Tibial nerve (tissue), 4 donors: ENCODE data around the gene NKD1. TPM values are rescaled to one million over a fixed set of nuclear protein-coding genes. Genes with fewer than 3 reads are reported as not detected.

Experiments
- DNase-seq, 2 donors: peaks; one replicate each; pipeline ENCODE4 v3.0.0-alpha.2; 2019; ENCODE audit warnings: low spot score in 2 of 2
- H3K27ac ChIP-seq, 4 donors: fragments of 200-600 bp; sonication (generic) in 3 of 4; one replicate each; pipeline ENCODE4 v1.5.1; 2017 to 2019; ENCODE audit warnings: mild to moderate bottlenecking in 1 of 4
- H3K27me3 ChIP-seq, 2 donors: fragments of 200-600 bp; sonication (generic) in 1 of 2; one replicate each; pipeline versions ENCODE4 v1.5.1 to v1.6.0; 2017 to 2019
- H3K36me3 ChIP-seq, 3 donors: fragments of 200-600 bp; sonication (generic); one replicate each; pipeline ENCODE4 v1.5.1; 2018 to 2019
- H3K4me1 ChIP-seq, 4 donors: fragments of 200-600 bp; sonication (generic) in 3 of 4; one replicate each; pipeline ENCODE4 v1.5.1; 2017 to 2019
- H3K4me3 ChIP-seq, 4 donors: fragments of 200-600 bp; sonication (generic) in 3 of 4; one replicate each; pipeline ENCODE4 v1.5.1; 2017 to 2019; ENCODE audit warnings: mild to moderate bottlenecking in 1 of 4, moderate library complexity in 1 of 4
- H3K9me3 ChIP-seq, 4 donors: fragments of 200-600 bp; sonication (generic) in 3 of 4; one replicate each; pipeline ENCODE4 v1.5.1; 2017 to 2019
- CTCF ChIP-seq, 5 experiments: fragments of 200-600 bp in 3 of 5; fragments of 450-650 bp in 2 of 5; sonication (generic) in 3 of 5; IDR thresholded peaks; one replicate each; pipeline ENCODE4 v1.5.1; 2016 to 2019; ENCODE audit warnings: antibody characterized with exemption in 5 of 5, mild to moderate bottlenecking in 3 of 5, moderate library complexity in 2 of 5
- EP300 ChIP-seq, 2 donors: sonication (generic); formaldehyde crosslinking; IDR thresholded peaks; one replicate each; pipeline ENCODE4 v1.6.1; 2017; ENCODE audit warnings: antibody characterized with exemption in 2 of 2, mild to moderate bottlenecking in 1 of 2
- POLR2A ChIP-seq, 2 donors: fragments of 450-650 bp; IDR thresholded peaks; one replicate each; pipeline ENCODE4 v1.6.1; 2017; ENCODE audit warnings: antibody characterized with exemption in 2 of 2, mild to moderate bottlenecking in 2 of 2, moderate library complexity in 2 of 2
- WGBS, 2 donors: methylation state at CpG; one replicate each; pipeline ENCODE4 v1.1.5; 2018; 5-methylcytosine and 5-hydroxymethylcytosine counted together
- total RNA-seq, 4 donors: library from RNA; depleted of rRNA; stranded (reverse); fragments of >200 nt; gene quantifications; one replicate each; pipeline ENCODE4 v1.1.0, GENCODE V29; 2016

The NKD1 gene
- total RNA-seq, 4 donors from 2014 or later, result 20.1 to 92.4 (median 43.1) TPM

GRCh38 chr16:50580180-50580798 lies 32.1 kb downstream of the NKD1 start:
- H3K4me3 ChIP-seq, result no peak overlapping the region
- peaks cover 0 to 6% (median 0%) of the 10 kb centered on the region in 3 donors for H3K36me3 ChIP-seq
- no peak overlapping the region for H3K27ac ChIP-seq
- 65 to 67% methylated on average over 8 of the region's 8 CpGs for WGBS, 2 donors
- no peaks in the 10 kb centered on the region for H3K27me3 ChIP-seq
- H3K9me3 ChIP-seq, result no peaks in the 10 kb centered on the region
- H3K4me1 ChIP-seq, result peaks cover 0 to 47% (median 12%) of the 10 kb centered on the region in 4 donors
- DNase-seq, result no peak
- TF ChIP-seq POLR2A (IDR thresholded peaks at IDR 0.05) (no peak), CTCF (IDR thresholded peaks at IDR 0.05) (no peak)

GRCh38 chr16:50581845-50582244 lies 33.6 kb downstream of the NKD1 start:
- TF ChIP-seq CTCF (IDR thresholded peaks at IDR 0.05), result no peak
- TF ChIP-seq POLR2A (IDR thresholded peaks at IDR 0.05), result no peak
- TF ChIP-seq EP300 (IDR thresholded peaks at IDR 0.05), result no peak
- Histone ChIP-seq H3K4me3 (no peak overlapping the region), H3K36me3 (peaks cover 0 to 6% (median 0%) of the 10 kb centered on the region in 3 donors), H3K4me1 (peaks cover 0 to 53% (median 13%) of the 10 kb centered on the region in 4 donors), H3K27me3 (no peaks in the 10 kb centered on the region), H3K9me3 (no peaks in the 10 kb centered on the region), H3K27ac (peak overlapping the region in 1 of 4 donors; percentile 28)
- DNase-seq, result no peak
- 63 to 80% methylated on average over 4 of the region's 4 CpGs for WGBS, 2 donors

GRCh38 chr16:50583211-50583610 lies 35.0 kb downstream of the NKD1 start:
- Histone ChIP-seq H3K4me3 (no peak overlapping the region), H3K27me3 (no peaks in the 10 kb centered on the region), H3K9me3 (no peaks in the 10 kb centered on the region), H3K36me3 (peaks cover 0 to 6% (median 0%) of the 10 kb centered on the region in 3 donors), H3K27ac (peak overlapping the region in 2 of 4 donors; percentile 50 to 79), H3K4me1 (peaks cover 0 to 53% (median 13%) of the 10 kb centered on the region in 4 donors)
- WGBS, 2 donors, result 84 to 95% methylated on average over 3 of the region's 3 CpGs
- TF ChIP-seq CTCF (IDR thresholded peaks at IDR 0.05) (no peak), EP300 (IDR thresholded peaks at IDR 0.05) (no peak), POLR2A (IDR thresholded peaks at IDR 0.05) (no peak)
- DNase-seq, result no peak

DNA sequence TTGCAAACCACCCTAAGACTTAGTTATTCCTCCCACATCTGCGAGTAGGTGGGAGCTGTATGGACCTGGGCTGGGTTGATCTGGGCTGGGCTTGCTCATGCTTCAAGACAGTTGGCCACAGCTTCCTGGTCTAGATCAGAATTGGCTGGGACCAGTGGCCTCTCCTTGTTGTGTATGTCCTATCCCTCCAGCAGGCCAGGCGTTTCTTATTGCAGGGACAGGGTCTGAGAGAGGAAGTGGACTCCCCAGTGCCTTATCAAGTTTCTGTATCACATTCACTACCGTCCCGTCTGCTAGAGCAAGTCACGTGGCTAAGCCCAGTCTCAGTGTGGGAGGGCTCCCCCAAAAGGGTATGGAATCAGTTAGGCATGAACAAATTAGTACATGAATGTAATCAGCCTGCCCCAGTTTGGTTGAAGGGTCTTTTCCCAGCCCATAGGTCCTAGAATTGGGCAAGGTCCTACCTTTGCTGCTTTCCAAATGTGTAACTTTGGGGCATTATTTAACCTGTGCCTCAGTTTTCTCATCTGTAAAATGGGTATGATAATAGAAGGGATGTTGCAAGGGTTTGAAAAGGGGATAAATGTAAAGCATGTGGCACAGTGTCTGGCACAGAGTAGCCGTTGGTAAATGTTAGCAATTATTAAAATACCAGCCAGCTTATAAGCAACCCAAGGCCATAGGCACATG lies 36.0 kb downstream of the NKD1 start:
- no peaks in the 10 kb centered on the region for H3K9me3 ChIP-seq
- peak overlapping the region in 2 of 4 donors; percentile 79 to 88 for H3K27ac ChIP-seq
- no peaks in the 10 kb centered on the region for H3K27me3 ChIP-seq
- 57 to 66% methylated on average over 6 of the region's 6 CpGs for WGBS, 2 donors
- DNase-seq, result no peak
- peaks cover 0 to 53% (median 13%) of the 10 kb centered on the region in 4 donors for H3K4me1 ChIP-seq
- H3K36me3 ChIP-seq, result peaks cover 0 to under 1% (median 0%) of the 10 kb centered on the region in 3 donors
- no peak overlapping the region for H3K4me3 ChIP-seq
- no peak for TF ChIP-seq CTCF (IDR thresholded peaks at IDR 0.05)
- no peak for TF ChIP-seq POLR2A (IDR thresholded peaks at IDR 0.05)
- TF ChIP-seq EP300 (IDR thresholded peaks at IDR 0.05), result no peak

GRCh38 chr16:50585331-50585776 lies 37.2 kb downstream of the NKD1 start:
- no peak for TF ChIP-seq POLR2A (IDR thresholded peaks at IDR 0.05)
- TF ChIP-seq EP300 (IDR thresholded peaks at IDR 0.05), result peak in 1 of 2 donors; percentile 40
- peak in 1 of 2 donors; percentile 28 for DNase-seq
- Histone ChIP-seq H3K4me3 (no peak overlapping the region), H3K27ac (peak overlapping the region in 3 of 4 donors; percentile 37 to 88 (median 79)), H3K4me1 (peaks cover 0 to 46% (median 13%) of the 10 kb centered on the region in 4 donors), H3K36me3 (no peaks in the 10 kb centered on the region), H3K9me3 (no peaks in the 10 kb centered on the region), H3K27me3 (no peaks in the 10 kb centered on the region)
- 30 to 64% methylated on average over 14 to 16 of the region's 16 CpGs for WGBS, 2 donors
